Liver (tissue), 3 donors: ENCODE measurements around the gene HAUS7.

ENCODE experiments used
- ATF3 ChIP-seq: IDR thresholded peaks from 2 replicates; pipeline ENCODE4 v1.6.1; 2016; ENCODE audit warnings: antibody characterized with exemption
- CTCF ChIP-seq: fragments of 150-350 bp; IDR thresholded peaks from 2 replicates; pipeline ENCODE4 v1.5.1; 2017; ENCODE audit warnings: improper control_type of control experiment, low read depth, low read length; ENCODE audit not compliant: missing input control
- EGR1 ChIP-seq, 2 donors: IDR thresholded peaks; 2 replicates each; pipeline ENCODE4 v1.6.1; 2016 to 2018; ENCODE audit warnings: antibody characterized with exemption in 2 of 2, low read depth in 2 of 2
- JUND ChIP-seq, 2 donors: IDR thresholded peaks; 2 replicates each; pipeline ENCODE4 v1.6.1; 2016; ENCODE audit warnings: antibody characterized with exemption in 2 of 2
- NR2F2 ChIP-seq: IDR thresholded peaks from 2 replicates; pipeline ENCODE4 v1.6.1; 2016; ENCODE audit warnings: antibody characterized with exemption
- RXRA ChIP-seq, 2 donors: IDR thresholded peaks; 2 replicates each; pipeline ENCODE4 v1.6.1; 2017 to 2018; ENCODE audit warnings: antibody characterized with exemption in 2 of 2, mild to moderate bottlenecking in 1 of 2
- TAF1 ChIP-seq: conservative IDR thresholded peaks from 2 replicates; pipeline ENCODE4 v1.6.1; 2016; ENCODE audit warnings: antibody characterized with exemption, mild to moderate bottlenecking
- YY1 ChIP-seq: IDR thresholded peaks from 2 replicates; pipeline ENCODE4 v1.6.1; 2016; ENCODE audit warnings: antibody characterized with exemption, mild to moderate bottlenecking
- donor health status: healthy.
- donor health status: healthy.

GRCh38 chrX:153455571-153455970 is 14.8 kb downstream of the HAUS7 start:
- no peak for TF ChIP-seq CTCF
- no peak for TF ChIP-seq YY1
- TF ChIP-seq EGR1 (IDR thresholded peaks at IDR 0.05; ENCODE audit: low read depth in 2 of 2): no peak
- no peak for TF ChIP-seq NR2F2
- no peak for TF ChIP-seq ATF3
- TF ChIP-seq TAF1: no peak
- no peak for TF ChIP-seq JUND (IDR thresholded peaks at IDR 0.05)
- TF ChIP-seq RXRA (IDR thresholded peaks at IDR 0.05): no peak
